ENCODE results near the gene ACSS2. TPM values are rescaled to one million over a fixed set of nuclear protein-coding genes. Genes with fewer than 3 reads are reported as not detected.

The ACSS2 gene
- total RNA-seq, 4 donors from 2014 or later, result 54.3 to 98.1 (median 71.5) TPM

GRCh38 chr20:34859826-34860545 lies 16.4 kb upstream of the ACSS2 start:
- H3K4me3 ChIP-seq (ENCODE audit: low read depth, poor library complexity, severe bottlenecking), result no peak overlapping the region
- no peak for TF ChIP-seq POLR2A (IDR thresholded peaks at IDR 0.05)
- TF ChIP-seq, protein P1, sequence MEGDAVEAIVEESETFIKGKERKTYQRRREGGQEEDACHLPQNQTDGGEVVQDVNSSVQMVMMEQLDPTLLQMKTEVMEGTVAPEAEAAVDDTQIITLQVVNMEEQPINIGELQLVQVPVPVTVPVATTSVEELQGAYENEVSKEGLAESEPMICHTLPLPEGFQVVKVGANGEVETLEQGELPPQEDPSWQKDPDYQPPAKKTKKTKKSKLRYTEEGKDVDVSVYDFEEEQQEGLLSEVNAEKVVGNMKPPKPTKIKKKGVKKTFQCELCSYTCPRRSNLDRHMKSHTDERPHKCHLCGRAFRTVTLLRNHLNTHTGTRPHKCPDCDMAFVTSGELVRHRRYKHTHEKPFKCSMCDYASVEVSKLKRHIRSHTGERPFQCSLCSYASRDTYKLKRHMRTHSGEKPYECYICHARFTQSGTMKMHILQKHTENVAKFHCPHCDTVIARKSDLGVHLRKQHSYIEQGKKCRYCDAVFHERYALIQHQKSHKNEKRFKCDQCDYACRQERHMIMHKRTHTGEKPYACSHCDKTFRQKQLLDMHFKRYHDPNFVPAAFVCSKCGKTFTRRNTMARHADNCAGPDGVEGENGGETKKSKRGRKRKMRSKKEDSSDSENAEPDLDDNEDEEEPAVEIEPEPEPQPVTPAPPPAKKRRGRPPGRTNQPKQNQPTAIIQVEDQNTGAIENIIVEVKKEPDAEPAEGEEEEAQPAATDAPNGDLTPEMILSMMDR (IDR thresholded peaks at IDR 0.05), result no peak
- DNase-seq (ENCODE audit: low spot score in 2 of 2), result no peak
- intact Hi-C loops (cut with DNase I; ENCODE audit: low total_unique reads), result no loop called here
- WGBS, 2 donors, result 88 to 91% methylated on average over 9 of the region's 9 CpGs

DNA sequence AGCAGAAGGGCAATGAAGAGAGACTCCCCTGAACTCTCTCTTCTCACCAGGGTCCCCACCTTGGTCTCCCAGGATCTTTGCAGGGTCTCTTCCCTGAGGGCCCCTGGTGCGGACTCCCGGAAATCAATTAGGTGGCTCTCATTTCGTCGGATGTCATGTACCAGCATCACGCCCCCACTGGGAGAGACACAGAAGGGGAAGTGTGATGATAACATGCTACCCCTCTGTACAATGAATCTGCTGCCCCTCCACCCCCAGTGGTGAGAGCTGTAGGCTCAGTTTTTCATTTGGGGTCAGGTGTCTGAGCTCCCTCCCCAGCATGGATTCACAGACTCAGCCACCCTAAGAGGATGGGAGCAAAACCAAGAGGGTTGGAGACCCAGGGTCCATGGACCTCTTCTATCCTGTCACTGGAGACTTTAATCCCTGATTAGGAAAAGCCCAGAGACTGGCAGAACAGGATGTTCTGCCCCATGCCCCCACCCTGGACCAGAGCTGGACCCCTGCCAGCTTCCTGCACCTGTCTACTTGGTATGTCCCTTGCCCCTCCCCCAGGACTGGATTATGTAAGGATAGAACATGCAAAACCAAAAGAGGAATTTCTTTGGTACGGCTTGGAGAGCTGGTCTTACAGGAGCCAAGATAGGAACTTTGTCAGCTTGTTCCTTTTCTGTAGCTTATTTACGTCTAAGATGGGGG lies 14.9 kb upstream of the ACSS2 start:
- 84% methylated on average over 7 of the region's 7 CpGs for WGBS, 2 donors
- H3K4me3 ChIP-seq (ENCODE audit: low read depth, poor library complexity, severe bottlenecking), result no peak overlapping the region
- intact Hi-C loops (cut with DNase I; ENCODE audit: low total_unique reads), result no loop called here
- TF ChIP-seq POLR2A (IDR thresholded peaks at IDR 0.05), result no peak
- TF ChIP-seq, protein P1 (IDR thresholded peaks at IDR 0.05), result no peak
- no peak for DNase-seq (ENCODE audit: low spot score in 2 of 2)

GRCh38 chr20:34862724-34863123 lies 13.7 kb upstream of the ACSS2 start:
- 91 to 93% methylated on average over 12 of the region's 12 CpGs for WGBS, 2 donors
- DNase-seq (ENCODE audit: low spot score in 2 of 2), result no peak
- no peak for TF ChIP-seq POLR2A (IDR thresholded peaks at IDR 0.05)
- TF ChIP-seq, protein P1 (IDR thresholded peaks at IDR 0.05), result no peak
- no peak overlapping the region for H3K4me3 ChIP-seq (ENCODE audit: low read depth, poor library complexity, severe bottlenecking)
- intact Hi-C loops (cut with DNase I; ENCODE audit: low total_unique reads), result no loop called here

DNA sequence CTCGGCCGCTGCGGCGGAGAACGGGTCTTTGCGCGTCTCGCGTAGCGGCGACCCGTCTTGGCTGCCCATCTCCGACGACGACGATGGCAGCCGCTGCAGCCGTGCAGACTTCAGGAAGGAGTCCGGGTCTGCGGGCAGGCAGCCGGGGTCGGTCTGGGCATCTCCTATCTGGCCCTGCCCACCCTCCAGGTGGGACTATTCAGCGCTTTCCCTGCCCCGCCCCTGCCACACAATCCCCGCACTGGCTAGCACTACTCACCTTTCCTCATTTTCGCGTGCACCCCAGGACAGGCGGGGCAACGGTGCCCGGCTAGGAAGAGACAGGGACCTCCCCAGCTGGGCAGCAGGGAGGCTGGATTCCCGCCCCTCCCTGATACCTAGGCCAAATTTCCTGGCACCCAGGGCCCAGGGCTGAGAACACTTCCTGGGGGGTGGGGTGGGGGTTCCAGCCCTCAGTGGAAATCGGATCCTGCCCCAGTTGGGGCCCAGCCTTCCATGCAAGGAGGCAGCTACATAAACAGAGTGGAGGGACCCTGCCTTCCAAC lies 12.9 kb upstream of the ACSS2 start:
- H3K4me3 ChIP-seq (ENCODE audit: low read depth, poor library complexity, severe bottlenecking), result no peak overlapping the region
- intact Hi-C loops (cut with DNase I; ENCODE audit: low total_unique reads), result no loop called here
- no peak for DNase-seq (ENCODE audit: low spot score in 2 of 2)
- TF ChIP-seq, protein P1 (IDR thresholded peaks at IDR 0.05), result no peak
- no peak for TF ChIP-seq POLR2A (IDR thresholded peaks at IDR 0.05)
- WGBS, 2 donors, result 82 to 86% methylated on average over 32 of the region's 32 CpGs

GRCh38 chr20:34864216-34864615 lies 12.2 kb upstream of the ACSS2 start:
- no peak overlapping the region for H3K4me3 ChIP-seq (ENCODE audit: low read depth, poor library complexity, severe bottlenecking)
- no peak for TF ChIP-seq POLR2A (IDR thresholded peaks at IDR 0.05)
- TF ChIP-seq, protein P1 (IDR thresholded peaks at IDR 0.05), result no peak
- 95 to 96% methylated on average over 5 of the region's 5 CpGs for WGBS, 2 donors
- no peak for DNase-seq (ENCODE audit: low spot score in 2 of 2)
- intact Hi-C loops (cut with DNase I; ENCODE audit: low total_unique reads), result no loop called here

Measured in lower leg skin (tissue), 4 donors.